OCI-LY7 (cell line): ENCODE measurements around the gene PAX2.

Experiments used
- EZH2phosphoT487 ChIP-seq: fragments of 200-600 bp; sonication (generic); IDR thresholded peaks from 2 replicates; pipeline ENCODE4 v1.6.1; 2018; ENCODE audit warnings: low read depth, borderline replicate concordance, mild to moderate bottlenecking, mixed run types, antibody characterized with exemption, low read length, moderate library complexity, mixed read lengths
- TF ChIP-seq, protein P1 (sequence below): fragments of 200-600 bp; sonication (generic); conservative IDR thresholded peaks from 2 replicates; pipeline ENCODE4 v1.5.1; 2014; ENCODE audit warnings: mild to moderate bottlenecking, antibody characterized with exemption, low read length, moderate library complexity, mixed read lengths

DNA sequence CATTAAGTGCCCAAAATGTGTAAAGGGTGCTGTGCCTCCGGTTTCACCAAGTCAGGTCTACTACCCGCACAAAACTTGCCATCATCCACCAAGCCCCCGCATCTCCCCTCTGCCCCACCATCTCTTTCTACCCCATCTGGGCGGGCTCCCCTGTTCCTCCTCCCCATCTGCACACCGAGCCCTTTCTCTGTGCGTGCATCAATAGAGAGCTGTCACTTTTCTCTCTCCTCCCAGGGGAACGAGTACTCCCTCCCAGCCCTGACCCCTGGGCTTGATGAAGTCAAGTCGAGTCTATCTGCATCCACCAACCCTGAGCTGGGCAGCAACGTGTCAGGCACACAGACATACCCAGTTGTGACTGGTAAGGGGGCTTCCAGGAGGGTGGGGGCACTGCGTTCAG lies 63.5 kb downstream of the PAX2 start:
- TF ChIP-seq, protein P1, sequence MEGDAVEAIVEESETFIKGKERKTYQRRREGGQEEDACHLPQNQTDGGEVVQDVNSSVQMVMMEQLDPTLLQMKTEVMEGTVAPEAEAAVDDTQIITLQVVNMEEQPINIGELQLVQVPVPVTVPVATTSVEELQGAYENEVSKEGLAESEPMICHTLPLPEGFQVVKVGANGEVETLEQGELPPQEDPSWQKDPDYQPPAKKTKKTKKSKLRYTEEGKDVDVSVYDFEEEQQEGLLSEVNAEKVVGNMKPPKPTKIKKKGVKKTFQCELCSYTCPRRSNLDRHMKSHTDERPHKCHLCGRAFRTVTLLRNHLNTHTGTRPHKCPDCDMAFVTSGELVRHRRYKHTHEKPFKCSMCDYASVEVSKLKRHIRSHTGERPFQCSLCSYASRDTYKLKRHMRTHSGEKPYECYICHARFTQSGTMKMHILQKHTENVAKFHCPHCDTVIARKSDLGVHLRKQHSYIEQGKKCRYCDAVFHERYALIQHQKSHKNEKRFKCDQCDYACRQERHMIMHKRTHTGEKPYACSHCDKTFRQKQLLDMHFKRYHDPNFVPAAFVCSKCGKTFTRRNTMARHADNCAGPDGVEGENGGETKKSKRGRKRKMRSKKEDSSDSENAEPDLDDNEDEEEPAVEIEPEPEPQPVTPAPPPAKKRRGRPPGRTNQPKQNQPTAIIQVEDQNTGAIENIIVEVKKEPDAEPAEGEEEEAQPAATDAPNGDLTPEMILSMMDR = no peak
- no peak for TF ChIP-seq EZH2phosphoT487
